GM23248 (cell line): ENCODE results near the gene CDH4. TPM values are rescaled to one million over a fixed set of nuclear protein-coding genes. Genes with fewer than 3 reads are reported as not detected.

Experiments
- DNase-seq: peaks from one replicate; pipeline ENCODE4 v3.0.0-alpha.2; 2015
- H2AFZ ChIP-seq: fragments of 200-600 bp; sonication (generic); 2 replicates; pipeline ENCODE4 v1.6.1; 2016; ENCODE audit warnings: antibody characterized with exemption
- H3F3A ChIP-seq: fragments of 200-600 bp; sonication (generic); 2 replicates; pipeline ENCODE4 v1.6.1; 2016; ENCODE audit warnings: mild to moderate bottlenecking, antibody characterized with exemption, mixed run types; ENCODE audit not compliant: insufficient read depth
- H3K27ac ChIP-seq: fragments of 200-600 bp; sonication (generic); 2 replicates; pipeline ENCODE4 v1.5.1; 2016; ENCODE audit warnings: mild to moderate bottlenecking
- H3K27me3 ChIP-seq: fragments of 200-600 bp; sonication (generic); replicated peaks from 2 replicates; pipeline ENCODE4 v1.6.1; 2016; ENCODE audit warnings: mild to moderate bottlenecking; ENCODE audit not compliant: insufficient read depth
- H3K36me3 ChIP-seq: fragments of 200-600 bp; sonication (generic); 2 replicates; pipeline ENCODE4 v1.6.1; 2016; ENCODE audit warnings: low read depth, mild to moderate bottlenecking
- H3K4me1 ChIP-seq: fragments of 200-600 bp; sonication (generic); 2 replicates; pipeline ENCODE4 v1.6.1; 2016; ENCODE audit warnings: mild to moderate bottlenecking; ENCODE audit not compliant: insufficient read depth
- H3K4me2 ChIP-seq: fragments of 200-600 bp; sonication (generic); one replicate; pipeline ENCODE4 v1.6.1; 2016; ENCODE audit warnings: mild to moderate bottlenecking; ENCODE audit not compliant: unreplicated experiment
- H3K4me3 ChIP-seq: fragments of 200-600 bp; sonication (generic); 2 replicates; pipeline ENCODE4 v1.5.1; 2016; ENCODE audit warnings: mild to moderate bottlenecking
- H3K79me2 ChIP-seq: fragments of 200-600 bp; sonication (generic); 2 replicates; pipeline ENCODE4 v1.6.1; 2016; ENCODE audit warnings: mild to moderate bottlenecking; ENCODE audit not compliant: insufficient read depth
- H3K9ac ChIP-seq: fragments of 200-600 bp; sonication (generic); 2 replicates; pipeline ENCODE4 v1.6.1; 2016; ENCODE audit warnings: mild to moderate bottlenecking
- H3K9me2 ChIP-seq: fragments of 200-600 bp; sonication (generic); 2 replicates; pipeline ENCODE4 v1.6.1; 2016; ENCODE audit warnings: mixed run types, mild to moderate bottlenecking, moderate library complexity; ENCODE audit not compliant: insufficient read depth
- H3K9me3 ChIP-seq: fragments of 200-600 bp; sonication (generic); one replicate; pipeline ENCODE4 v1.6.1; 2017; ENCODE audit warnings: low read depth
- H4K20me1 ChIP-seq: fragments of 200-600 bp; sonication (generic); 2 replicates; pipeline ENCODE4 v1.6.0; 2016; ENCODE audit not compliant: insufficient read depth
- EZH2 ChIP-seq: fragments of 200-600 bp; sonication (generic); IDR thresholded peaks from 2 replicates; pipeline ENCODE4 v1.6.1; 2018; ENCODE audit warnings: antibody characterized with exemption, mild to moderate bottlenecking; ENCODE audit not compliant: insufficient read depth, poor library complexity, severe bottlenecking
- EZH2phosphoT487 ChIP-seq: fragments of 200-600 bp; sonication (generic); IDR thresholded peaks from 2 replicates; pipeline ENCODE4 v1.6.1; 2018; ENCODE audit warnings: antibody characterized with exemption, moderate library complexity, mild to moderate bottlenecking, low read depth; ENCODE audit not compliant: insufficient read depth
- WGBS, 2 experiments: methylation state at CpG; one replicate each; pipeline ENCODE4 v1.1.6; 2015 to 2017; ENCODE audit warnings: low lambda C conversion rate in 2 of 2, low coverage in 1 of 2; ENCODE audit errors: missing lambda C conversion rate in 2 of 2; 5-methylcytosine and 5-hydroxymethylcytosine counted together
- in situ Hi-C: fragments of 300-500 bp; cut with MboI; formaldehyde crosslinking; loops from 2 replicates; pipeline ENCODE4 v1.15.0; 2020
- polyA plus RNA-seq: library from polyadenylated mRNA; unstranded; fragments of >200 nt; fragmentation: Nextera tagmentation; extraction: Ambion mirVana; gene quantifications from 2 replicates; pipeline ENCODE4 v1.2.1, GENCODE V29; 2016
- total RNA-seq: library from RNA; depleted of rRNA; stranded (reverse); fragments of >200 nt; shearing (Covaris generic); gene quantifications from 2 replicates; pipeline ENCODE4 v1.2.3, GENCODE V29; 2014

The CDH4 gene
- total and polyA plus RNA-seq, 2 experiments from 2014 or later, result 1.1 to 3.9 TPM

DNA sequence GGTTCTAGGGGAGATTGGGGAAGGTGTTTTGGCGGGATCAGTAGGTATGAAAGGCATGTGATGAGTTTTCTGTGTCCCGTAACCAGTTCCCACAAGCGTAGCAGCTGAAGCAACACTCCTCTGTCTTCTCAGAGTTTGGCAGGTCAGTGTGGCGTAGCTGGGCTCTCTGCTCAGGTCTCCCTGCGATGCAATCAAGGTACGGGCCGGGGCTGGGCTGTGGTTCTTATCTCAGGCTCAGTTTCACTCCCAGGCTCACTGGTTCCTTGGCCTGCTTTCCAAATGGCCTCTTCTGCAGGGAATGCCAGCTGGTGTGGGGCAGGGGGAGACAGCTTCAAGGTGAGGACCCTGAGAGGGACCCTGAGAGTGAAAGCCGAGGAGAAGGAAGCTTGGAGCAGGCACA lies 280.7 kb downstream of the CDH4 start:
- WGBS, 2 experiments, result 45 to 53% methylated on average over 8 of the region's 8 CpGs
- TF ChIP-seq EZH2, result no peak
- TF ChIP-seq EZH2phosphoT487, result no peak

DNA sequence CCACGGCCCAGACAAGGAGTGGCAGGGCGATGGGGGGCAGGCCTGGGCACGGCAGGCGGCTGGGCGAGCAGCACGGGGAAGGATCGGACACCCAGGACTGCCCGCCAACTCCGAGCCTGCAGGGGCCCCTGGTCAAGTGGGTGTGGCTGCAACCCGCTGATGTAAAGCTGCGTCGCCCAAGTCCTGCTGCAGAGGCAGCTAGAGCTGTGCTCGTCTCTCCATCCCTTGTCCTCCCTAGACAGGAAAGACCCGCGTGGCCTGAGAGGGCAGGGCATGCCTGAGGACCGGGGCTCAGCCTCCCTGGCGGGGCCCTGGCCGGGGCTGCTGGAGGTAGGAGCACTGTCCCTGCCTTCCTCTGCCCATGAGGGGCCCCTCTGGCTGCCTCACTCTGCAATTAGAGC lies 281.2 kb downstream of the CDH4 start:
- H3K36me3 ChIP-seq, result no peaks in the 10 kb centered on the region
- no peak for DNase-seq
- H3K9ac ChIP-seq, result no peak overlapping the region
- H3K27ac ChIP-seq, result no peak overlapping the region
- H3K4me3 ChIP-seq, result no peak overlapping the region
- H3F3A ChIP-seq, result no peaks in the 10 kb centered on the region
- H3K9me2 ChIP-seq, result no peaks in the 10 kb centered on the region
- H3K4me1 ChIP-seq, result no peaks in the 10 kb centered on the region
- WGBS, 2 experiments, result 46 to 48% methylated on average over 15 to 18 of the region's 18 CpGs
- H3K9me3 ChIP-seq, result no peaks in the 10 kb centered on the region
- no peaks in the 10 kb centered on the region for H3K79me2 ChIP-seq
- no peak overlapping the region for H3K4me2 ChIP-seq
- in situ Hi-C loops, result no loop called here
- H4K20me1 ChIP-seq, result no peaks in the 10 kb centered on the region
- TF ChIP-seq EZH2 (no peak), EZH2phosphoT487 (no peak)
- no peak overlapping the region for H2AFZ ChIP-seq
- H3K27me3 ChIP-seq, result no peaks in the 10 kb centered on the region

More for the DNA sequence above, 280.7 kb downstream of the CDH4 start:
- Histone ChIP-seq H3K4me1 (no peaks in the 10 kb centered on the region), H3K9me2 (no peaks in the 10 kb centered on the region), H3K9me3 (no peaks in the 10 kb centered on the region), H3K27me3 (no peaks in the 10 kb centered on the region), H3K27ac (no peak overlapping the region), H4K20me1 (no peaks in the 10 kb centered on the region), H3K9ac (no peak overlapping the region), H3K4me3 (no peak overlapping the region), H3K36me3 (no peaks in the 10 kb centered on the region), H3K79me2 (no peaks in the 10 kb centered on the region), H3F3A (no peaks in the 10 kb centered on the region), H2AFZ (no peak overlapping the region), H3K4me2 (no peak overlapping the region)
- in situ Hi-C loops, result no loop called here
- no peak for DNase-seq

DNA sequence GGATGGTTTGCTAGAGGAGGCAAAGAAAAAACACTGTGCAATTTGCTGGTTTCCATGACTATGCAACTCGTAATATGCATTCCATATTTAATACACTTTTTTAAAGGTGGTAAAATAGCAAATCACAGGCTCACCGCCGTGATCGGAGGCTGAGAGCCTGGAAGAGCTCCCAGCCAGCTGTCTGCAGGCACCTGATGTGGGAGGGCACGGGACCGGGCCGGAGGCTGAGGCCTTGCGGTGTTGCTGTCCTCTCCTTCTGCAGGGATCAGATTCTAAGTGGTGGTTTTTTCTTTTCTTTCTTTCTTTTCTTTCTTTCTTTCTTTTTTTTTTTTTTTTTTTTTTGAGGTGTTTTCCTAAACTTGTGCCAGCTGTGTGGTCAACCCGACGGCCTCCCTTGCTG lies 282.3 kb downstream of the CDH4 start:
- no peak overlapping the region for H3K4me2 ChIP-seq
- no peak overlapping the region for H3K9ac ChIP-seq
- H3K4me1 ChIP-seq, result no peaks in the 10 kb centered on the region

DNA sequence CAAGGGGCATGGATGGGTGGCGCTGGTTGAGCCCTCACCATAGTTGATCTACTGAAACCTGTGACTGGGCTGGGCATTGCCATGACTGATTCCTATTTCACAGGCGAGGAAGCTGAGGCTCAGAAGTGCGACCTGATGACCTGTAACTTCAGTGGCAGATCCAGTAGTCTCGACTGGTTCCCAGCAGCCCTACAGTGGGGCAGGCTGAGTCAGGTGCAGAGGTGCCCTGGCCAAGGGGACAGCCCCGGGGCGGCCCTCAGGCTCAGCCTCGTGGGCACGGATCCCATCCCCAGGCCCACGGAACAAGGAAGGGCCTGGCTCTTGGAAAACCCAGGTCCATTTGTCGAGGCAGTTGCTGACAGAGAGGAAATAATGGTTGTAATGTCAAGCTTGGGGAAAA lies 283.0 kb downstream of the CDH4 start:
- no peaks in the 10 kb centered on the region for H4K20me1 ChIP-seq
- no peak overlapping the region for H3K27ac ChIP-seq
- no peak overlapping the region for H2AFZ ChIP-seq
- H3K36me3 ChIP-seq, result no peaks in the 10 kb centered on the region
- no peak for TF ChIP-seq EZH2phosphoT487
- TF ChIP-seq EZH2, result no peak
- DNase-seq, result no peak
- no peak overlapping the region for H3K4me3 ChIP-seq
- no peaks in the 10 kb centered on the region for H3K9me2 ChIP-seq
- in situ Hi-C loops, result no loop called here
- H3K4me1 ChIP-seq, result no peaks in the 10 kb centered on the region
- H3K9ac ChIP-seq, result no peak overlapping the region
- WGBS, 2 experiments, result 35 to 39% methylated on average over 10 of the region's 10 CpGs
- H3F3A ChIP-seq, result no peaks in the 10 kb centered on the region
- H3K27me3 ChIP-seq, result no peaks in the 10 kb centered on the region
- no peaks in the 10 kb centered on the region for H3K9me3 ChIP-seq
- H3K79me2 ChIP-seq, result no peaks in the 10 kb centered on the region
- H3K4me2 ChIP-seq, result no peak overlapping the region

More for the DNA sequence above, 282.3 kb downstream of the CDH4 start:
- no peaks in the 10 kb centered on the region for H4K20me1 ChIP-seq
- no peak overlapping the region for H3K4me3 ChIP-seq
- no peaks in the 10 kb centered on the region for H3K27me3 ChIP-seq
- no peaks in the 10 kb centered on the region for H3K79me2 ChIP-seq
- H3K9me3 ChIP-seq, result no peaks in the 10 kb centered on the region
- H3K27ac ChIP-seq, result no peak overlapping the region
- H3K36me3 ChIP-seq, result no peaks in the 10 kb centered on the region
- no peak overlapping the region for H2AFZ ChIP-seq
- no peak for TF ChIP-seq EZH2phosphoT487
- TF ChIP-seq EZH2, result no peak
- in situ Hi-C loops, result no loop called here
- no peak for DNase-seq
- 48 to 50% methylated on average over 10 of the region's 10 CpGs for WGBS, 2 experiments
- H3F3A ChIP-seq, result no peaks in the 10 kb centered on the region
- no peaks in the 10 kb centered on the region for H3K9me2 ChIP-seq

DNA sequence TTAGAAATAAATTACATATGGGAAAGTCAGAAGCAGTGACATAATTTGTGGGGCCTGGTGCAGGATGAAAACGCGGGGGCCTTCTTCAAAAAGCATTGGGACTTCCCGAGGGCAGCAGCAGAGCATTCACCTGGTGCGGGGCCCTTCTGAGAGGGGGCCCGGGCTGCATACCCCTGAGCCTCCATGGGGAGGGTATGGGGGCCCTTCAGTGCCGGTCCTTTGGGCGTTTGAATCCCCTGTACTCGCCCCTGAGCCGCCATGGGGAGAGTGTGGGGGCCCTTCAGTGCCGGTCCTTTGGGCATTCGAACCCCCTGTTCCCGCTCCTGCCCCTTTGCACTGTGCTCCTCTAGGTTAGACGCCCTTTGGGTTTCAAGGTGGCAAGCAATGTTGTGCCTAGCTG lies 283.5 kb downstream of the CDH4 start:
- H3K27ac ChIP-seq, result no peak overlapping the region
- H3K36me3 ChIP-seq, result no peaks in the 10 kb centered on the region
- no peaks in the 10 kb centered on the region for H3K27me3 ChIP-seq
- no peaks in the 10 kb centered on the region for H3K9me3 ChIP-seq
- H3K9ac ChIP-seq, result no peak overlapping the region
- TF ChIP-seq EZH2phosphoT487 (no peak), EZH2 (no peak)
- WGBS, 2 experiments, result 43 to 46% methylated on average over 13 of the region's 13 CpGs
- no peaks in the 10 kb centered on the region for H3K9me2 ChIP-seq
- H2AFZ ChIP-seq, result no peak overlapping the region
- no peaks in the 10 kb centered on the region for H3K4me1 ChIP-seq
- DNase-seq, result no peak
- H3K4me2 ChIP-seq, result no peak overlapping the region
- no peaks in the 10 kb centered on the region for H4K20me1 ChIP-seq
- in situ Hi-C loops, result no loop called here
- H3K79me2 ChIP-seq, result no peaks in the 10 kb centered on the region
- H3F3A ChIP-seq, result no peaks in the 10 kb centered on the region
- no peak overlapping the region for H3K4me3 ChIP-seq
